GM12875 (cell line): Measurements from ENCODE around the gene MTIF2.
A peak's percentile ranks its signal among the peaks of the same experiment; 100 is the strongest.
"Not testable (repeated sequence)": the region's sequence is repeated elsewhere in the genome, so short reads cannot be mapped to it uniquely, and the experiment has no call there.

Source experiments
- H3K4me3 ChIP-seq: one replicate; pipeline ENCODE4 v1.5.1; 2011; ENCODE audit warnings: low read depth, low read length, control low read depth
- TF ChIP-seq, protein P1 (sequence below): IDR thresholded peaks from 2 replicates; pipeline ENCODE4 v1.5.1; 2011; ENCODE audit warnings: low read depth, mild to moderate bottlenecking, control low read depth, inconsistent platforms, low read length, moderate library complexity, borderline replicate concordance; ENCODE audit not compliant: insufficient read depth

Gene MTIF2

DNA sequence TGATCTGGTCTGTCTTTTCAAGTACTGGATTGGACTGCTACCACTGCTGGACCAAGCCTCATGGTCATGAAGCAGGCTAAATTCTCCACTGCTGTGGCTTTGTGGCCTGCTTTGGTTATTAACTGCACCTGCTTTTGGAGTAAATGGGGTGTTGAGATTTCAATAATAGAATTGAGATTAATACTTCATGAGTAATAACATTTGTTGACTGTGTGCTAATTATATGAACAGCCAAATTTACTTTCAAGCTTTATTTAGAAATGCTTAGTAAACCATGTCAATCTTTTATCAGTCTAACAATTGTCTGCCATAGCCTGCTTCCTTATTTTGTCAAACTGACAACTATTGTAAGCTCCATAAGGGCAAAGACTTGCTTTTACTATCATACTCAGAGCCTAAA lies 27.4 kb upstream of the MTIF2 start:
- TF ChIP-seq, protein P1, sequence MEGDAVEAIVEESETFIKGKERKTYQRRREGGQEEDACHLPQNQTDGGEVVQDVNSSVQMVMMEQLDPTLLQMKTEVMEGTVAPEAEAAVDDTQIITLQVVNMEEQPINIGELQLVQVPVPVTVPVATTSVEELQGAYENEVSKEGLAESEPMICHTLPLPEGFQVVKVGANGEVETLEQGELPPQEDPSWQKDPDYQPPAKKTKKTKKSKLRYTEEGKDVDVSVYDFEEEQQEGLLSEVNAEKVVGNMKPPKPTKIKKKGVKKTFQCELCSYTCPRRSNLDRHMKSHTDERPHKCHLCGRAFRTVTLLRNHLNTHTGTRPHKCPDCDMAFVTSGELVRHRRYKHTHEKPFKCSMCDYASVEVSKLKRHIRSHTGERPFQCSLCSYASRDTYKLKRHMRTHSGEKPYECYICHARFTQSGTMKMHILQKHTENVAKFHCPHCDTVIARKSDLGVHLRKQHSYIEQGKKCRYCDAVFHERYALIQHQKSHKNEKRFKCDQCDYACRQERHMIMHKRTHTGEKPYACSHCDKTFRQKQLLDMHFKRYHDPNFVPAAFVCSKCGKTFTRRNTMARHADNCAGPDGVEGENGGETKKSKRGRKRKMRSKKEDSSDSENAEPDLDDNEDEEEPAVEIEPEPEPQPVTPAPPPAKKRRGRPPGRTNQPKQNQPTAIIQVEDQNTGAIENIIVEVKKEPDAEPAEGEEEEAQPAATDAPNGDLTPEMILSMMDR = no peak
- no peak overlapping the region for H3K4me3 ChIP-seq

DNA sequence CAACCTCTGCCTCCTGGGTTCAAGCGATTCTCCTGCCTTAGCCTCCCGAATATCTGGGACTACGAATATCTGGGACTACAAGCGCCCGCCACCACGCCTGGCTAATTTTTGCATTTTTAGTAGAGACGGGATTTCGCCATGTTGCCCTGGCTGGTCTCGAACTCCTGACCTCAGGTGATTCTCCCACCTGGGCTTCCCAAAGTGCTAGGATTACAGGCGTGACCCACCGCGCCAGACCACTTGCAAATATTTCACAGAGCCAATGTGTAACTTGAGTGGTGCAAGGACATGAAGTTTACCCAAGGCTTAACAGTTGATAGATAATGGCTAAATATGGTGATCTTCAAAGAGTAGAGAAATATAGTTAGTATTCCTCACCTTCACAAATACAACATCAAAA lies 14.1 kb upstream of the MTIF2 start:
- H3K4me3 ChIP-seq = no peak overlapping the region
- TF ChIP-seq, protein P1 = no peak

DNA sequence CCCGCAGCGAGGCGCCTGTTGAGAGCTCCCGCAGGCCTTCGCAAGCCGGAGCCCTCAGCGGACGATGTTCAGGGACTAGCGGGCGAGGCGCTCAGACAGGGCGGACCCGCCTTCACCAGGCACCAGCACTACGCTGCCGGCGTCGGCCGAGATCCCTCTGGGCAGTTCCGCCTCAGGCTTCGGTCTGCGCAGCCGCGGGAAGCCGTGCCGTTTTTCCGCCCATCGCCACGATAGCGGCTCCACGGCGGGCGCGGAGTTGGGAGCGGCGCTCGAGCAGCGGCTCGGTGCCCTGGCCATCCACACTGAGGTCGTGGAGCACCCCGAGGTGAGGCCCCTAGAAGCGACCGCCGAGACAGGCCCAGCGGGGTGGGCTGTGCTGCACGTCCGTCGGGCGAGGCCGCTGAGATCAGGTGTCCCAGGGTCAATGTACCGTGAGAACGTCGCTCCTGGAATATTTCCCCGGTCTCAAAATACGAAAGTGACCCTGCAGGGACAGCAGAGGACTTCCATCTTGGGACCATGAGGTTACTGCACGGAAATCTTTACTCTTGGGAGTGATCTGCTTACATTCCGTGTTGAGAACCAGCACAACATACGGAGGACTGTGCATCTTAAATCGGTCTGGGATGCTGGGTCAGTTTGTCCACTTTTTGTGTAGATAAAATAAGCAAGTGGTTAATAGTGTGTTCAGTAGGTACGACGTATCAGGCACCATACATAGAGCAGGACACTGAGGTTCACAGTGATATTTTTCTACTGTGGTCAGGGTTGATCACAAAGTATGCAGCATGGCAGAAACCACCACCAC lies 13.3 kb upstream of the MTIF2 start:
- peak overlapping the region; percentile 60 for H3K4me3 ChIP-seq

DNA sequence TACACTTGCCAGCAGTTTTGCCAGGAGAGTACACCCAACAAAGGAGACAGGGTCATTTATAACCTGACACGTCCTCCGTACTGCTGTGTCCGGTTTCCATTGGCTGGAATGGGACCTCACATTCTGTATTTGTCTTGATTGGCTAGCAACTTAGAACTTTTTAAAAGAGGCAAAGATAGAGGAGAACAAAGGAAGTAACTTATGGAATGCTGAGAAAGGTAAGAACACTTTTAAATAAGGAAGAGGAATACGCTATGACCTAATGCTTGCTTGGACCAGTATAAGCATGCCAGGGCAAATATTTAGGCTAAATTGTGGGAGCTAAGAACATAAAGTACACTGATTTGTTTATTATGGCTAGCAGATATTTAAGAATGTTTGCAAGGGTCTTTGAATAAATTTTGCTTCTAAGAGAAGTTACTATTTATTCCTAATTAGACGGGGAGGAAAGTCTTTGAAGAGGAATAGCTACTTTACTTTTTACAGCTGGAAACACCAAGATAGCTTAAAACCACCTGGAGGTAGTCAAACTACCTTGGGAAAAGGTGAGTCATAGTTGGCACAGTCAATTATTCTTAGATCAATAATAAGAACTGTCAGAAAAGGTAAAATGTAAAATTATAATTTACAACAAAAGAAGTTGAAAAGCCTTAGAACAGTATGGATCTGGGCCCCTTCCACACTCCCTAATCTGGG lies 12.0 kb upstream of the MTIF2 start:
- not testable (repeated sequence) for H3K4me3 ChIP-seq

More for the DNA sequence above, 13.3 kb upstream of the MTIF2 start:
- TF ChIP-seq, protein P1 = no peak

DNA sequence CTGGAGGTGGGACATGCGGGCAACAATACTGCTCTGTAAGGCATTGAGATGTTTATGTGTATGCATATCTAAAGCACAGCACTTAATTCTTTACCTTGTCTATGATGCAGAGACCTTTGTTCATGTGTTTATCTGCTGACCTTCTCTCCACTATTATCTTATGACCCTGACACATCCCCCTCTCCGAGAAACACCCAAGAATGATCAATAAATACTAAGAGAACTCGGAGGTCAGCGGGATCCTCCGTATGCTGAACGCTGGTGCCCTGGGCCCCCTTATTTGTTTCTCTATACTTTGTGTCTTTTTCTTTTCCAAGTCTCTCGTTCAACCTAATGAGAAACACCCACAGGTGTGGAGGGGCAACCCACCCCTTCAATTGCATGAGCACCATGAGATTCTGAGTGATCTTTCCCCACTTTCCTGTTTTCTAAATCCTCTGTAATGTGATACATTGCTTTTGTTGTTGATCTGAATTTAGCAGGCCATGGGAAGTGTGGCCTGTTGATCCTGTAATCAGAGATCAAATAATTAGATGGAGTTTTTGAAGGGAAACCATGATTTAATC lies 10.9 kb upstream of the MTIF2 start:
- not testable (repeated sequence) for H3K4me3 ChIP-seq

DNA sequence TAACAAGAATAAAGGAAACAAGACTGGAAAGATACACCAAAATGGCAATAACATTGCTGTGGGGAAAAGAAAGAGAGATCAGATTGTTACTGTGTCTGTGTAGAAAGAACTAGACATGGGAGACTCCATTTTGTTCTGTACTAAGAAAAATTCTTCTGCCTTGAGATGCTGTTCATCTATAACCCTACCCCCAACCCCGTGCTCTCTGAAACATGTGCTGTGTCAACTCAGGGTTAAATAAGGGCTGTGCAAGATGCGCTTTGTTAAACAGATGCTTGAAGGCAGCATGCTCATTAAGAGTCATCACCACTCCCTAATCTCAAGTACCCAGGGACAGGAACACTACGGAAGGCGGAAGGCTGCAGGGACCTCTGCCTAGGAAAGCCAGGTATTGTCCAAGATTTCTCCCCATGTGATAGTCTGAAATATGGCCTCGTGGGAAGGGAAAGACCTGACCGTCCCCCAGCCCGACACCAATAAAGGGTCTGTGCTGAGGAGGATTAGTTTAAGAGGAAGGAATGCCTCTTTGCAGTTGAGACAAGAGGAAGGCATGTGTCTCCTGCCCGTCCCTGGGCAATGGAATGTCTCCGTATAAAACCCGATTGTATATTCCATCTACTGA lies 10.3 kb upstream of the MTIF2 start:
- H3K4me3 ChIP-seq = not testable (repeated sequence)

DNA sequence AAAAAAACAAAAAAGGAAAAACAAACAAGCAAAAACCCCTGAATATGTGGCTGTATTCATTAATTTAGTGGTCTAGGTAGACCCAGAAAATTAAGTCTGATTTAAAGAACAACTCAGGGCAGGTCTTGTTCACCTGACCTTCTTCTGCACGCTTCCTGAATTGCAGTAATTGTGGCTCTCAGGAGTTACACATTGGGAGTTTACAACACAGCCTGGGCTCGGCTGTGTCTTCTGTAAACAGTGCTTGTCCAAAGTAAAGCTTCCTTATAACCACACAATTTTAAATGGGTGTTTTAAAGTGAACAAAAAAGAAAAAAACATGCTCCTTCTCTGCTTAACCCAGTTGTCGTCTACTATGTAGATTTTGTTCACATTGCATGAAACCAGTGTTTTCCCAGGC lies 8.3 kb upstream of the MTIF2 start:
- TF ChIP-seq, protein P1 = no peak
- no peak overlapping the region for H3K4me3 ChIP-seq

DNA sequence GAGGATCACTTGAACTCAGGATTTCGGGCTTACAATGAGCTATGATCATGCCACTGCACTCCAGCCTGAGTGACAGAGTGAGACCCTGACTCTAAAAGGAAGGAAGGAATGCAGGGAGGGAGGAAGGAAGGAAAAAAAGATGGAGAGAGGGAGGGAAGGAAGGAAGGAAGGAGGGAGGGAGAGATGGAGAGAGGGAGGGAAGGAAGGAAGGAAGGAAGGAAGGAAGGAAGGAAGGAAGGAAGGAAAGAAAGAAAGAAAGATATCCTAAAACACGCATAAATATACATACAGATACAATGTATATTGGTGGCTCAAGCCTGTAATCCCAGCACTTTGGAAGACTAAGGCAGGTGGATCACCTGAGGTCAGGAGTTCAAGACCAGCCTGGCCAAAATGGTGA lies 5.3 kb upstream of the MTIF2 start:
- H3K4me3 ChIP-seq = not testable (repeated sequence)

DNA sequence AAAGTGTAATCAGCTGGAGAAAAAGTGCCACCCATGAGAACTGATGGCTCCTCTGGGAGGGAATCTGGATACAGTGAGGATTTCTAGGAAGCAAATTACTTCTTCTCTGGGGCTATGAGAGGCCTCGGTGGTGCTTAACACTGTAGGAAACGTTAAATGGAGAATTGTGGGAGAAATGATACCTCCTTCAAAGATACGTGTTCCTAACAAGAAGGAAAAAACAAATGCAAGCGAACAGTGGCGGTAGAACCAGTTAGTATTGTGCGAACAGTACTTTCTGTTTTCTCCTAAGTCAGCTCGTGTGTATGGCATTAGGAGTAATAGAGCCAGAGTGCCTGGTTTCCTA lies 587 bp upstream of the MTIF2 start:
- peak overlapping the region; percentile 67 for H3K4me3 ChIP-seq
- TF ChIP-seq, protein P1 = no peak
